Activated CD8-positive, alpha-beta memory T cell treated with anti-CD3 and anti-CD28 coated beads for 36 hours (primary cell): Measurements from ENCODE around the gene CETN1. TPM values are rescaled to one million over a fixed set of nuclear protein-coding genes. Genes with fewer than 3 reads are reported as not detected.

Source experiments
- CTCF ChIA-PET: fragments of 350-600 bp; sonication (Branson Sonifier 250); formaldehyde crosslinking; loops from one replicate; lab custom pipeline; 2021; ENCODE audit warnings: antibody characterized with exemption; lab: Charles Lee
- POLR2A ChIA-PET: fragments of 350-600 bp; sonication (Branson Sonifier 250); formaldehyde crosslinking; loops from one replicate; lab custom pipeline; 2021; ENCODE audit warnings: antibody characterized with exemption; lab: Charles Lee
- total RNA-seq, 2 experiments: library from RNA; stranded (reverse); gene quantifications; one replicate each; pipeline ENCODE4 v1.2.3, GENCODE V29; 2021

The CETN1 gene
- total RNA-seq, 2 experiments from 2014 or later, result not detected

- POLR2A ChIA-PET, result no interaction called here
Measured at GRCh38 chr18:574865-575645, 5.1 kb upstream of the CETN1 start.

GRCh38 chr18:576924-577323 is 3.3 kb upstream of the CETN1 start:
- ChIA-PET CTCF (no interaction called here), POLR2A (no interaction called here)

More at GRCh38 chr18:574865-575645, 5.1 kb upstream of the CETN1 start:
- CTCF ChIA-PET, result no interaction called here

- ChIA-PET POLR2A (no interaction called here), CTCF (no interaction called here)
Measured at GRCh38 chr18:577643-578375, 2.4 kb upstream of the CETN1 start.

GRCh38 chr18:579238-579637 is 942 bp upstream of the CETN1 start:
- CTCF ChIA-PET, result no interaction called here
- POLR2A ChIA-PET, result no interaction called here

- ChIA-PET CTCF (no interaction called here), POLR2A (no interaction called here)
Measured at GRCh38 chr18:581096-581495, 916 bp downstream of the CETN1 start.

- POLR2A ChIA-PET, result no interaction called here
- CTCF ChIA-PET, result no interaction called here
Measured at GRCh38 chr18:582465-582864, 2.3 kb downstream of the CETN1 start.

- ChIA-PET POLR2A (no interaction called here), CTCF (no interaction called here)
Measured at GRCh38 chr18:595068-595467, 14.9 kb downstream of the CETN1 start.

- ChIA-PET POLR2A (no interaction called here), CTCF (no interaction called here)
Measured at GRCh38 chr18:595571-595970, 15.4 kb downstream of the CETN1 start.

- CTCF ChIA-PET, result interaction anchor here (1.2 kb wide), 1 partner anchor 309 kb away, joined by 3 read pairs; no protein-coding TSS in a partner anchor
- POLR2A ChIA-PET, result no interaction called here
Measured at GRCh38 chr18:596288-596881, 16.2 kb downstream of the CETN1 start.

GRCh38 chr18:598124-598589 is 18.0 kb downstream of the CETN1 start:
- ChIA-PET CTCF (no interaction called here), POLR2A (no interaction called here)

GRCh38 chr18:600107-600506 is 19.9 kb downstream of the CETN1 start:
- CTCF ChIA-PET, result no interaction called here
- POLR2A ChIA-PET, result no interaction called here

GRCh38 chr18:604771-605170 is 24.6 kb downstream of the CETN1 start:
- ChIA-PET CTCF (no interaction called here), POLR2A (no interaction called here)

GRCh38 chr18:607930-608329 is 27.8 kb downstream of the CETN1 start:
- POLR2A ChIA-PET, result no interaction called here
- CTCF ChIA-PET, result no interaction called here

- POLR2A ChIA-PET, result no interaction called here
Measured at GRCh38 chr18:610214-610928, 30.2 kb downstream of the CETN1 start.

GRCh38 chr18:612156-612555 is 32.0 kb downstream of the CETN1 start:
- ChIA-PET CTCF (no interaction called here), POLR2A (no interaction called here)

More at GRCh38 chr18:610214-610928, 30.2 kb downstream of the CETN1 start:
- CTCF ChIA-PET, result no interaction called here

GRCh38 chr18:614193-614592 is 34.0 kb downstream of the CETN1 start:
- POLR2A ChIA-PET, result no interaction called here
- CTCF ChIA-PET, result no interaction called here

GRCh38 chr18:615092-615521 is 34.9 kb downstream of the CETN1 start:
- POLR2A ChIA-PET, result no interaction called here
- CTCF ChIA-PET, result no interaction called here

- ChIA-PET CTCF (no interaction called here), POLR2A (no interaction called here)
Measured at GRCh38 chr18:615773-616172, 35.6 kb downstream of the CETN1 start.

- ChIA-PET CTCF (no interaction called here), POLR2A (no interaction called here)
Measured at GRCh38 chr18:616380-616995, 36.3 kb downstream of the CETN1 start.
